ENCODE data around the gene TBC1D25. TPM values are rescaled to one million over a fixed set of nuclear protein-coding genes. Genes with fewer than 3 reads are reported as not detected.
A peak's percentile ranks its signal among the peaks of the same experiment; 100 is the strongest.

TBC1D25 gene
- total RNA-seq, 1 donor from 2014 or later: 14.5 TPM

DNA sequence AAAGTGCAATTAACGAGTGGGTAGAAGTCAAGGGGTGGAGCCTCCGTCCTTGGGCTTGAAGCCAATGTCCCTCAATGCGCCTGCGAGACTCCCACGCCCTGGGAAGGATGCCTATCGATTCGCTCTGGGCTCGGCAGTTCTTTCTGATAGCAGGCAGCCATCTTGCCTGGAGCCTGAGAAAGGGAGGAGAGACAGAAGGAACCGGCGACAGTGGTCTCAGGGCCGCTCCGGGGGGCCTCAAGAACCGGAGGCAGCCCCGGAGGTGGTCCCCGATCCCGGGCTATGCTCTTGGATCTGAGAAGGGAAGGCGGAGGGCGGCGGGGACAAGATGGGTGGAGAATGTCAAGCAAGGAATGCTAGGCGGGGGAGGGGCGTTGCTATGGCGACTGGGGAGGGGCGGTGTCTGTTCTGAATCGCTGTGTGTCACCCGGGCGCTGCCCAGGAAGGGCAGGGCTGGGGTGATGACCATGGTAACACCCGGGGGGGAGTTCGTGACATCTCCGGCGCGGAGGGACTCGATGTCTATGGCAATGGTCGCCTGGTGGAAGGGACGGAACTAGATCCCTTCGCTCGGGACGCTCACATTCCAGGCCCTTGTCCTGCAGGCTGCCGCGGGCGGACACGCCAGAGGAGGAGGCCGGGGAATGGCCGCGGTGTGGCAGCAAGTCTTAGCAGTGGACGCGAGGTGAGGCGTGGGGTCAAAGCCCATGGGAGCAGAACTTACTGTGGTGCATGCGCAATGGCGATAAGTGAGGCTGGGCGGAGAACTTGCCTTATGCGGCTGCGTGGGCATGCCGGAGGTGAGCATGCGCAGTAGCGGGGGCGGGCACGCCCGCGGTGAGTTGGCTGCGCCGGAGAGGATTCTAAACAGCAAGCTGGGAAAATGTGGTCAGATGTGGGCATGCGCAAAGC is 58.1 kb downstream of the TBC1D25 start, which contains the start of gene WDR13:
WDR13 (plus strand) TSS at position 140 of the 912 bp plus-strand sequence; CDS start at position 645, 505 bp downstream.
- peak; percentile 91 for DNase-seq
- peak within 1 kb of the TSS; percentile 74 for H3K4me3 ChIP-seq
- H3K27ac ChIP-seq (replicated peaks): peak within 1 kb of the TSS; percentile 99
- H3K9me3 ChIP-seq (replicated peaks): no peaks in the 10 kb centered on the region
- peaks cover 39% of the 10 kb centered on the region for H3K36me3 ChIP-seq
- intact Hi-C loops (cut with micrococcal nuclease): no loop called here
- TF ChIP-seq, protein P1, sequence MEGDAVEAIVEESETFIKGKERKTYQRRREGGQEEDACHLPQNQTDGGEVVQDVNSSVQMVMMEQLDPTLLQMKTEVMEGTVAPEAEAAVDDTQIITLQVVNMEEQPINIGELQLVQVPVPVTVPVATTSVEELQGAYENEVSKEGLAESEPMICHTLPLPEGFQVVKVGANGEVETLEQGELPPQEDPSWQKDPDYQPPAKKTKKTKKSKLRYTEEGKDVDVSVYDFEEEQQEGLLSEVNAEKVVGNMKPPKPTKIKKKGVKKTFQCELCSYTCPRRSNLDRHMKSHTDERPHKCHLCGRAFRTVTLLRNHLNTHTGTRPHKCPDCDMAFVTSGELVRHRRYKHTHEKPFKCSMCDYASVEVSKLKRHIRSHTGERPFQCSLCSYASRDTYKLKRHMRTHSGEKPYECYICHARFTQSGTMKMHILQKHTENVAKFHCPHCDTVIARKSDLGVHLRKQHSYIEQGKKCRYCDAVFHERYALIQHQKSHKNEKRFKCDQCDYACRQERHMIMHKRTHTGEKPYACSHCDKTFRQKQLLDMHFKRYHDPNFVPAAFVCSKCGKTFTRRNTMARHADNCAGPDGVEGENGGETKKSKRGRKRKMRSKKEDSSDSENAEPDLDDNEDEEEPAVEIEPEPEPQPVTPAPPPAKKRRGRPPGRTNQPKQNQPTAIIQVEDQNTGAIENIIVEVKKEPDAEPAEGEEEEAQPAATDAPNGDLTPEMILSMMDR (IDR thresholded peaks at IDR 0.05; ENCODE audit: borderline replicate concordance): no peak
- no peaks in the 10 kb centered on the region for H3K27me3 ChIP-seq (ENCODE audit: low read depth)
- H3K4me1 ChIP-seq: peaks cover 16% of the 10 kb centered on the region

DNA sequence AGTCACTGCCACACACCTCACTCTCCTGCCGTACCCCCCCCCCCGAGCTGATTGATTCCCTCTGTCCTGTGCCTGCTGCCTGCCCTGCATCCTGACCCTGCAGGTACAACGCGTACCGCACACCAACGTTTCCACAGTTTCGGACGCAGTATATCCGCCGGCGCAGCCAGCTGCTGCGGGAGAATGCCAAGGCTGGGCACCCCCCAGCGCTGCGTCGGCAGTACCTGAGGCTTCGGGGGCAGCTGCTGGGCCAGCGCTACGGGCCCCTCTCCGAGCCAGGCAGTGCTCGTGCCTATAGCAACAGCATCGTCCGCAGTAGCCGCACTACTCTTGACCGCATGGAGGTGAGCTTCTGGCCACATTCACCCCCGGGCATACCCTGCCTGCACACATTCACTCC is 59.1 kb downstream of the TBC1D25 start:
- Histone ChIP-seq H3K27ac (replicated peaks) (peak overlapping the region; percentile 99), H3K9me3 (replicated peaks) (no peaks in the 10 kb centered on the region), H3K27me3 (ENCODE audit: low read depth) (no peaks in the 10 kb centered on the region), H3K4me3 (peak overlapping the region; percentile 74), H3K4me1 (peaks cover 16% of the 10 kb centered on the region), H3K36me3 (peaks cover 49% of the 10 kb centered on the region)
- intact Hi-C loops (cut with micrococcal nuclease): no loop called here
- TF ChIP-seq, protein P1 (IDR thresholded peaks at IDR 0.05; ENCODE audit: borderline replicate concordance): no peak
- DNase-seq: no peak

DNA sequence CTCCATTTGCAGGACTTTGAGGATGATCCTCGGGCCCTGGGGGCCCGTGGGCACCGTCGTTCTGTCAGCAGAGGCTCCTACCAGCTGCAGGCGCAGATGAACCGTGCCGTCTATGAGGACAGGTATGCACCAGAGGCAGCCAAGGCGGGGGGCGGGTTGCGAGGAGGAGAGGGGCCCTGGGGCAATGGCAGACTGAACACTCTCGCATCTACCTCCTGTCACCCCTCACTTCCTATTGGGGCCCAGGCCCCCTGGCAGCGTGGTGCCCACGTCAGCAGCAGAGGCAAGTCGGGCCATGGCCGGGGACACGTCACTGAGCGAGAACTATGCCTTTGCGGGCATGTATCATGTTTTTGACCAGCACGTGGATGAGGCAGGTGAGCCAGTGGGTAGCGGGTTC is 59.8 kb downstream of the TBC1D25 start:
- no peak overlapping the region for H3K4me3 ChIP-seq
- H3K27ac ChIP-seq (replicated peaks): no peak overlapping the region
- intact Hi-C loops (cut with micrococcal nuclease): no loop called here
- no peak for DNase-seq
- H3K36me3 ChIP-seq: peaks cover 56% of the 10 kb centered on the region
- peaks cover 16% of the 10 kb centered on the region for H3K4me1 ChIP-seq
- H3K27me3 ChIP-seq (ENCODE audit: low read depth): no peaks in the 10 kb centered on the region
- TF ChIP-seq, protein P1 (IDR thresholded peaks at IDR 0.05; ENCODE audit: borderline replicate concordance): no peak
- H3K9me3 ChIP-seq (replicated peaks): no peaks in the 10 kb centered on the region

DNA sequence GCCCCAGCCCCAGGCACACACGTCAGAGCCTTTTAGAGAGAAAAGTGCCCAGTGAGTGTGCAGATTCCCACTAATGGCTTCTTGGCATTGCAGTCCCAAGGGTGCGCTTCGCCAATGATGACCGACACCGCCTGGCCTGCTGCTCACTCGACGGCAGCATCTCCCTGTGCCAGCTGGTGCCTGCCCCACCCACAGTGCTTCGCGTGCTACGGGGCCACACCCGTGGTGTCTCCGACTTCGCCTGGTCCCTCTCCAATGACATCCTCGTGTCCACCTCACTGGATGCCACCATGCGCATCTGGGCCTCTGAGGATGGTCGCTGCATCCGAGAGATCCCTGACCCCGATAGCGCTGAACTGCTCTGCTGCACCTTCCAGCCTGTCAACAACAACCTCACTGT is 60.7 kb downstream of the TBC1D25 start:
- intact Hi-C loops (cut with micrococcal nuclease): no loop called here
- Histone ChIP-seq H3K27ac (replicated peaks) (no peak overlapping the region), H3K36me3 (peaks cover 65% of the 10 kb centered on the region), H3K9me3 (replicated peaks) (no peaks in the 10 kb centered on the region), H3K27me3 (ENCODE audit: low read depth) (no peaks in the 10 kb centered on the region), H3K4me1 (peaks cover 16% of the 10 kb centered on the region), H3K4me3 (no peak overlapping the region)
- TF ChIP-seq, protein P1 (IDR thresholded peaks at IDR 0.05; ENCODE audit: borderline replicate concordance): no peak
- no peak for DNase-seq

DNA sequence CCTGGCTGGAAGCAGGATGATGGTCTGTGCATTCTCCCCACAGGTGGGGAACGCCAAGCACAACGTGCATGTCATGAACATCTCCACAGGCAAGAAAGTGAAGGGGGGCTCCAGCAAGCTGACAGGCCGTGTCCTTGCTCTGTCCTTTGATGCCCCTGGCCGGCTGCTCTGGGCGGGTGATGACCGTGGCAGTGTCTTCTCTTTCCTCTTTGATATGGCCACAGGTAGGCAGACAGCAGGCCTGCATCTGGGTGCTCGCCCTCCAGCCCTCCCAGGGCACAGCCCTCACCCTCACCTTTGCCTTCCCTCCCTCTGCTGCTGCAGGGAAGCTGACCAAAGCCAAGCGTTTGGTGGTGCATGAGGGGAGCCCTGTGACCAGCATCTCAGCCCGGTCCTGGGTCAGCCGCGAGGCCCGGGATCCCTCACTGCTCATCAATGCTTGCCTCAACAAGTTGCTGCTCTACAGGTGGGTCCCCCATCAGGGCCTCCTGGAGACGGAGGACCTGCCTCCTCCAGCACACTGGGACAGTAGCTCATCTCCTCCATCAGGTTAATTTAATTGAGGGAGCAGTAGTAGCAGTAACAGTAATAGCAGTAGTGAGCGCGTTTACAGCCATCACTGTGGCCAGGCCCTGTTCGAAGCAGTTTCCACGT is 62.4 kb downstream of the TBC1D25 start:
- Histone ChIP-seq H3K4me3 (no peak overlapping the region), H3K27ac (replicated peaks) (no peak overlapping the region), H3K9me3 (replicated peaks) (no peaks in the 10 kb centered on the region), H3K36me3 (peaks cover 66% of the 10 kb centered on the region), H3K4me1 (peaks cover 13% of the 10 kb centered on the region), H3K27me3 (ENCODE audit: low read depth) (no peaks in the 10 kb centered on the region)
- DNase-seq: no peak
- intact Hi-C loops (cut with micrococcal nuclease): no loop called here
- TF ChIP-seq, protein P1 (IDR thresholded peaks at IDR 0.05; ENCODE audit: borderline replicate concordance): no peak
